NOMO-1 (cell line): ENCODE measurements around the gene PEX10.

Source experiments
- DNase-seq, 2 experiments: peaks; one replicate each; lab custom pipeline; 2025; ENCODE audit not compliant: unreplicated experiment in 2 of 2; lab: John Stamatoyannopoulos, UW

Gene PEX10

GRCh38 chr1:2389644-2390043 lies 22.7 kb downstream of the PEX10 start:
- no peak for DNase-seq

DNA sequence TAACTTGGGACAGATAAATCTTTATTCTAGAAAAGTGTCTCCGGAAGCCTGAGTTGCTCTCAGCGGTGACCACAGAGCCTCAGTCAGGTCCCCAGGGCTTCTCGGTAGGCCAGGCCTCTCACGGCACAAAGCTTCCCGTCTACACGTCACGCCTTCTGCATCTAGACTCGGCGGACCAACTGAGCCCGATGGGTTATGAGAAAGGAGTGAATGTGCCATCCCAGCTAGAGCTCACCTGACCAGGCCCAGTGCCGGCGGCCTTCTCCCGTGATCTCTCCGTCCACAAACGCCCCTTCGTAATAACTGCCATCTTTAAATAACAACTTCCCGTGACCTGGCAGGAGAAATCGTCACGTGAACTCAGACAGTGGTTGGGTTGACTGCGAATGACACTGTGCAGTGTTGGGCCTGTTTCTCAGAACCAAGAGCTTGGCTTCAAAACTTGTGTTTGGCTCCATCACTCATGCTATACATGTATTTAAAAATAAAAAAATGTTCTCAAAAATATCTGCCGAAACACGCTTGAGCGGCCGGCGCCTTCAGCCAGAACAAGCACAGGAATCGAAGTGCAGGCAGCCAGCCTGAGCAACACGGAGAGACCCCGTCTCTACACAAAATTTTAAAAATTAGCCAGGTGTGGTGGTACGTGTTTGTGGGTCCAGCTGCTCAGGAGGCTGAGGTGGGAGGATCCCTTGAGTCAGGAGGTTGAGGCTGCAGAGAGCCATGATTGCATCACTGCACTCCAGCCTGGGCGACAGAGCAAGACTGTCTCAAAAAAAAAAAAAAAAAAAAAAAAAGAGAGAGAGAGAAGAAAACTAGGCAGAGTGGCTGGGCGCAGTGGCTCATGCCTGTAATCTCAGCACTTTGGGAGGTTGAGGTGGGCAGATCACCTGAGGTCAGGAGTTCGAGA lies 24.1 kb downstream of the PEX10 start:
- DNase-seq, result no peak

DNA sequence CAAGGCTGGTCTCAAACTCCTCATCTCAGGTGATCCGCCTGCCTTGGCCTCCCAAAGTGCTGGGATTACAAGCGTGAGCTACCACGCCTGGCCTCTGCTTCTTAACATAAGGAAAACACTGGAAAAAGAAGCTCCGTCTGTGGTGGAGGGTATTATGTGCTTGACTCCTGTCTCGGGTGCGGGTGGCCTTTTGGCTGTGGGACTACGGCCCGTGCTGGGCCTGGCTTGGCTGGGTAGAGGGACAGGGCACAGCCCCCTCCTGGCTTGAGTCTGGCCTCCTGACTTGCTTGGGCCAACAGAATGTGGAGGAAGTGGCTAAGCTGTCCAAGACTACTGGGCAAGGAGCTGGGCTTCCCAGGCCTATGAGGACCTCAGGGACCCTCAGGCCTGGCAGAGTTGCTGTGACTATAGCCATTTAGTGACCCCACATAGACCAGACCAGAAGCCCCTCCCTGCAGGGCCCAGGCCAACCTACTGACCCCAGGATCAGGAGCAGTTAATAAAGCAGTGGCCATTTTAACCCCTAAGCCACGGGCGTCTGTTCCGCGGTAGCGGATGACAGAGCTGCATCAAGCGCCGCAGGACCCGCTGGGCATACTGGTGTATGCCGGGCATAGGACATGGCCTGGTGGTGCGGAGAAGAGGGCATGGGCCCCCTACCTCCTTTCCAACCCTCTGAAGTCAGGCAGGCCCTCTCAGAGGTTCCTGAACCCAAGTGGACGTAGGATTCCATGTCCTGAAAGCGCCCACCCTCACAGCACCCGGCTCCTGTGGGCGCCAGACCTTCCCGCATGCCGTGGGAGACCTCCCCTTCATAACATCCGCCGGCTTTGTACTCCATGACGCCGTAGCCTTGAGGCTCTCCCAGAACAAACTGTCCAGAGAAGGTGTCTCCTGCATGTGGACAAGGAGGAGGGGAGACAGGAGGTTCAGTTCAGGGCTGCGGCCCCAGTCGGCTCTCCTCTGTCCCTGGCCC lies 25.4 kb downstream of the PEX10 start:
- DNase-seq, result no peak

DNA sequence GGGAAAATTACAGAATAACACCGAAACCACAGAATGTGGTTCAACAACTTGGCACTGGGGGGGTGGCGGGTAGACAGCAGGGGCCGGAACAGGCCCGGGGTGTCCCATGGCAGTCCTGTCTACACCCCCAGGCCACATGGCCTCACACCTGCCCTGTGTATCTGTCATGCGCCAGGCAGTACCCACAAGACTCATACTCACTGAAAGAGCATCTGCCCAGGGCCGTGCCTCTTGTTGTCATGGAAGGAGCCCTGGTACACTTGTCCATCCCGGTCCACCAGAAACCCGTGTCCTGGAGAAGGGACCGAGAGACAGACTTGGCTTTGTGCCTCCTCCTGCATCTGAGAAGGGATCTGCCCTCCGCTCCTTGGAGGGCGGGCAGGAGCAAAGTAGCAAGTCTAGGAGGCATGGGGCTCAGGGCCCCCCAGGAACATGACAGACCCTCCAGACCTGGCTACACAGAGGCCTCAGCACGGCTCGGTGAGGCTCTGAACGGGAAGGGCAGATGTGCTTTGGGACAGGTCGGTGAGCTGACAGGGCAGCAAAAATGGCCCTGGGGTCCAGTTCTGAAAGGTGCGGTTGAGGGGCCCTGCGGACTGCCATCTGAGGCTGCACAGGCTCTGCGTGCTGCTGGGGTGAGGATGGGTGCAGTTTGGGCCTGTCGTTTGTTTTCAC lies 26.6 kb downstream of the PEX10 start:
- DNase-seq, result no peak

DNA sequence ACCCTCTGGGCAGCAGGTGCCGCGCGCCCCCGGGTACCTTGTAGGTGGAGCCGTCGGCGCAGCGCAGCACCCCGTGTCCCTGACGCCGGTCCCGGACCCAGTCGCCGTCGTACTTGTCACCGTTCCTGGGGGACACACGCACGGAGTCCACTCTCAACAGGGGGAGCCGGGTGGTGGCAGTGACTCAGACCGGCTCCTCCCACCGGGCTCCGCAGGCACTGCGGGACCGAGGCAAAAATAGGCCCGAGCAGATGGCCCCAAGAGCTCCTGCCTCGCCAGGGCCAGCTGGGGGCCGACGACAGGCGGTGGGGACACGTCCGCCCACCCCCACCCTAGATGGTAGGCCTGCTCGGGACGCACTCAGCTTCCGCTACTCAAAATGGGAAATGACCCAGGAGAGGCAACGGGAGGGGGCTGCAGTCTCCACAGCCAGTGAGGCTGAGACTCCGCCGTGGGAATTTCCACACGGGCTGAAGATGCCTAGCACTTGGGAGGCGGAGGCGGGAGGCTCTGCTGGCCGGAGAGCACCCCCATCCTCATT lies 27.4 kb downstream of the PEX10 start:
- no peak for DNase-seq

DNA sequence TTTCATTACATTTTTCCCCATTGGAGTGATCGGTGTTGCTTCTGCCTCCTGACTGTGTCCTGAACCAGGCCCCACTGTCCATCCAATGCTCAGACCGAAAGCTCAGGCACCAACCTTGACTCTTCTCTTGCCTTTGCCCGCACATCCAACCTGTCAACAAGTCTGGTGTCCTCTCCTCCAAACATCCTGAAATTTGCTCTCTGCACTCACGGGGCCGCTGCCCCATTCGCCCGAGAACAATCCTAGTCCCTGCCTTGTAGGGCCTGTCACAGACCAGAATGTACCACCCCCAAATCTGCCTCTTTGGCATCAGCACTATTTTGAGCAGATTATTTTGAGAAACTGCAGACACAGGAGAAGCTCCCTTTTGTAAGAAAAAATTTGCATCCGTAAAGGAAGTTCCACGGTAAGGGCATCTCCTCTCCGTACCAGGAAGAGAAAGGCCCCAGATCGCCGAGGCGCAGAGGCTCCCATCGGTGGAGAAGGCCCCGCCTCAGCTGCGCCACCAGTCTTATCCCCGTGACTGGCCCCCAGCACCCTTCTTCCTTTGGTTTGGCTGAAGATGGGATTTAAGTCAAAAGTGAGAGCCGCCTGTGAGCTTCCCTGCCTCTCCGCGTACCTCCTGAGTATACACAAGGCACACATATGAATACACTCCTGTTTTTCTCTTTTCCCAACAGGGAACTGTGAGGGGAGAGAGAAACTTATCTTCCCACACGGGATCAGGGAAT lies 28.1 kb downstream of the PEX10 start:
- DNase-seq, result no peak

GRCh38 chr1:2383576-2383975 lies 28.8 kb downstream of the PEX10 start:
- no peak for DNase-seq

DNA sequence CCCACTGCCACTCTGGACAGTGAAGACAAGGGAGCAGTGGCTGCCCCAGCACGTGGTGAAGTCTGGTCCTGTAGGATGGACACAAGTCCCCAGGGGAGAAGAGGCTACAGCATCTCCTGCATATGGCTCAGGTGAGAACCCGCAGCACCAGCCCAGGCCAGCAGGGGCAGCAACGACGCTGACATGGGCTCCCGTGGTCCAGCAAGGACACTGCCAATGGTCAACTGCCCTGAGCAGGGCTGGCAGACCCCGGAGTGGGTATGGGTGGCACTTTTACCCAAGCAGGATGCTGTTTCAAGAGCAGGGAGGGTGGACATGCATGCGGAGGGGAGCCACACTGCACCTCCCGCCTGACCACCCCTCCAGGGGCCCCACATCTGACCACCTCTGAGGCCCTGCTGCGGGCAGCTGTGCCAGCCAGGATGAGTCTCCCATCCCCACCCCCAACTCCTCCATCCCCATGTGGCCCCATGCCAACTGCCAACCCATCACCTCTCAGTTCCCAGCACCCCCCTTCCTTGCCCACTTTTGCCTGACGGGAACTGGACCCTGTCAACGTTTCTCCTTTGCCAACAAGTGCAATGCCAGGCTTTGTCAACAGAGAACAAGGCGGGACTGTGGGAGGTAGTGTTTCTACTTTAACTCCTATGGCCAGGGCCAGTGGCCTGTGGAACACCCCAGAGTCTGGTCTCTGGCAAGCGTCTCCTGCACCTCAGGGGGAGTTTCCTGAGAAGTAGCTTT lies 29.6 kb downstream of the PEX10 start:
- DNase-seq, result no peak

GRCh38 chr1:2381741-2382620 lies 30.4 kb downstream of the PEX10 start:
- peak; percentile 40 to 42 for DNase-seq

GRCh38 chr1:2380816-2381591 lies 31.4 kb downstream of the PEX10 start:
- DNase-seq, result no peak

DNA sequence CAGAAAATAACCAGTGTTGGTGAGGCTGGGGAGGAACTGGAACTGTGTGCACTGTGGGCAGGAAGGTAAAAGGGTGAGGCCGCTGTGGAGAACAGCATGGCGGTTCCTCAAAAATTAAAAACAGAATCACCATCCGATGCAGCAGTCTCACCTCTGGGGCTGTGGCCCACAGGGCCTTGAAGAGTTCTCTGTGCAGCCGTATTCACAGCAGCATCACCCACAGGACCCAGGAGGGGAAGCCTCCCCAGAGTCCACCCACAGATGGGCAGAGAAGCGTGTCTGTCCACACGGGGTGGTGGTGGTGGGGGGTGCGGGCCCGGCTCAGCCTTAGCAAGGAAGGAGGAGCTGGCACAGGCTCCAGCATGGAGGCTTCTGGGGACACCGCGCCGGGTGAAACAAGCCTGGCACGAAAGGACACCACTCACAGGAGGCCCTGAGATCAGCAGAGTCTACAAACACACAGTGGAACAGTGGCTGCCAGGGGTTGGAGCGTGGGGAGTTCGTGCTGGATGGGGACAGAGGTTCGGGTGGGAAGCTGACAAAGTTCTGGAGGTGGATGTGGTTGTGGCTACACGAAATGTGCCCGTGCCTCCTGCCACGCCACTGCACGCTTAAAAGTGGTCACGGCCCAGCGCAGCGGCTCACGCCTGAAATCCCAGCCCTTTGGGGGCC lies 32.5 kb downstream of the PEX10 start:
- DNase-seq, result peak in 1 of 2 experiments; percentile 4

- DNase-seq, result no peak
These were observed 33.2 kb downstream of the PEX10 start for GRCh38 chr1:2378956-2379732.

GRCh38 chr1:2378441-2378851 lies 33.9 kb downstream of the PEX10 start:
- DNase-seq, result no peak

- no peak for DNase-seq
These were observed 34.5 kb downstream of the PEX10 start for GRCh38 chr1:2377751-2378440.

GRCh38 chr1:2376931-2377672 lies 35.3 kb downstream of the PEX10 start:
- DNase-seq, result no peak
